Mesendoderm (in vitro differentiated cells): ENCODE results near the gene POLR1A.
A peak's percentile ranks its signal among the peaks of the same experiment; 100 is the strongest.

ENCODE experiments used
- DNase-seq: peaks from one replicate; pipeline ENCODE4 v3.0.0; 2013
- H2AK5ac ChIP-seq: 2 replicates; pipeline ENCODE4 v1.6.1; 2013; ENCODE audit warnings: low read length, inconsistent platforms
- H2BK120ac ChIP-seq: 2 replicates; pipeline ENCODE4 v1.6.1; 2013; ENCODE audit warnings: low read depth, mild to moderate bottlenecking, low read length, moderate library complexity, mixed read lengths
- H2BK15ac ChIP-seq: replicated peaks from 2 replicates; pipeline ENCODE4 v1.6.1; 2013; ENCODE audit warnings: low read depth, mild to moderate bottlenecking, moderate library complexity
- H2BK5ac ChIP-seq: 2 replicates; pipeline ENCODE4 v1.6.1; 2013; ENCODE audit warnings: low read length, inconsistent platforms
- H3K18ac ChIP-seq: 2 replicates; pipeline ENCODE4 v1.6.1; 2013; ENCODE audit warnings: mild to moderate bottlenecking, low read length, mixed read lengths
- H3K23ac ChIP-seq: one replicate; pipeline ENCODE4 v1.6.1; 2013; ENCODE audit warnings: low read length
- H3K27ac ChIP-seq: 2 replicates; pipeline ENCODE4 v1.5.1; 2013; ENCODE audit warnings: low read depth, mild to moderate bottlenecking, inconsistent platforms, low read length, moderate library complexity
- H3K27me3 ChIP-seq: 2 replicates; pipeline ENCODE4 v1.6.1; 2013; ENCODE audit warnings: low read length, control low read depth, mild to moderate bottlenecking, inconsistent platforms; ENCODE audit not compliant: insufficient read depth, poor library complexity
- H3K36me3 ChIP-seq: 2 replicates; pipeline ENCODE4 v1.6.1; 2013; ENCODE audit warnings: low read length, inconsistent platforms; ENCODE audit not compliant: control insufficient read depth, insufficient read depth
- H3K4ac ChIP-seq: one replicate; pipeline ENCODE4 v1.6.1; 2013; ENCODE audit warnings: low read depth, mild to moderate bottlenecking, low read length, moderate library complexity
- H3K4me1 ChIP-seq: 2 replicates; pipeline ENCODE4 v1.6.1; 2013; ENCODE audit warnings: low read depth, low read length, inconsistent platforms; ENCODE audit not compliant: control insufficient read depth
- H3K4me2 ChIP-seq: 2 replicates; pipeline ENCODE4 v1.6.1; 2013; ENCODE audit warnings: low read length
- H3K4me3 ChIP-seq: 2 replicates; pipeline ENCODE4 v1.5.1; 2013; ENCODE audit warnings: mild to moderate bottlenecking, low read length
- H3K56ac ChIP-seq: one replicate; pipeline ENCODE4 v1.6.1; 2013; ENCODE audit warnings: low read length
- H3K79me1 ChIP-seq: 2 replicates; pipeline ENCODE4 v1.6.1; 2013; ENCODE audit warnings: low read length, inconsistent platforms
- H3K79me2 ChIP-seq: 2 replicates; pipeline ENCODE4 v1.6.1; 2013; ENCODE audit warnings: mild to moderate bottlenecking, low read length; ENCODE audit not compliant: control insufficient read depth, insufficient read depth
- H3K9ac ChIP-seq: 2 replicates; pipeline ENCODE4 v1.6.1; 2013; ENCODE audit warnings: low read length, inconsistent platforms
- H4K5ac ChIP-seq: one replicate; pipeline ENCODE4 v1.6.1; 2013; ENCODE audit warnings: low read length
- H4K8ac ChIP-seq: one replicate; pipeline ENCODE4 v1.6.1; 2013; ENCODE audit warnings: low read depth, mild to moderate bottlenecking, control low read depth, low read length, moderate library complexity
- WGBS: extraction: QIAGEN DNeasy Blood & Tissue Kit; methylation state at CpG from one replicate; pipeline ENCODE4 v1.1.7; 2013; ENCODE audit warnings: low lambda C conversion rate, missing lambda C conversion rate; ENCODE audit not compliant: insufficient coverage; ENCODE audit errors: extremely low coverage; 5-methylcytosine and 5-hydroxymethylcytosine counted together

POLR1A gene

DNA sequence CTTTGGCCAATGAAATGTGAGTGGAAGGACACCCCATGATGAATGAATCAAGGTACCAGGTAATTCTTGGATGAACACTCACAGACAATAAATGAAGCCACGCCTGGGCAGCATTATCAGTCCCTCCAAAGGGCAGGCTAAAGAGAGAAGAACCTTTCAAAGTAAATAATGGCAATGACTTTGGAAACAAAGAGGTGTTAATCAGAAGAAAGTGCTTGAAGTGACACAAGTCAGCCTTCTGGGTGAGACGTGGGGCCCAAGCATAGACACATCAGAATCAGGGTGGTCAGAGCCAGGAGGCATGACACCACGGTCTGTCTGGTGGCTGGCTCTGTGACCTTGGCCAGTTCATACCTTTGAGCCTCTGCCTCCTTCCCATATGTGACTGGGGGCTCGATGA lies 103.3 kb downstream of the POLR1A start:
- Histone ChIP-seq H3K4me2 (no peak overlapping the region), H2BK120ac (no peak overlapping the region), H3K79me2 (no peaks in the 10 kb centered on the region), H4K5ac (no peak overlapping the region), H3K36me3 (no peaks in the 10 kb centered on the region), H2AK5ac (no peak overlapping the region), H3K4ac (no peak overlapping the region), H2BK15ac (no peak overlapping the region), H3K27ac (no peak overlapping the region), H4K8ac (no peak overlapping the region), H3K27me3 (no peaks in the 10 kb centered on the region), H2BK5ac (no peak overlapping the region), H3K56ac (no peak overlapping the region), H3K23ac (no peak overlapping the region), H3K18ac (no peak overlapping the region), H3K9ac (no peak overlapping the region), H3K4me3 (no peak overlapping the region), H3K4me1 (peaks cover 10% of the 10 kb centered on the region), H3K79me1 (no peaks in the 10 kb centered on the region)
- no peak for DNase-seq
- WGBS = no CpG with 5 or more reads among the region's 4 CpGs

DNA sequence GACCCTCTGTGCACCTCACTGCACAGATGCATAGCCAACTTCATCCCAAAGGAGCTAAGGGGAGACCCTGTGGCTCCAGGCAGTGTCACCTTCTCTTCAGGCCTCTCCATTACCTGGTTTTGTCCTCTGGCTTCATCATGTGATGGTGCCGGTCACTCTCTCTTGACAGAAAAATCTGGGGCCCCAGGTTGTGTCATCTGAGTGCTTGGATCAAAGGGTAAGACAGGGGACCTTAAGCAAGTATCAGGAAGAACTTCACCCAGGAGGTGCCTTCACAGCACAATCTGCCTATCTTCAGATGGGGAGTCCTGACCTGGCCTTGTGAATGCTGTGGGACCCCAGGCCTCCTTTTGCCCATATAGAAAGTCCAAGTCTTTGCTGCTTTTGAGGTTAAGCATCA lies 104.4 kb downstream of the POLR1A start:
- H3K56ac ChIP-seq = no peak overlapping the region
- H3K4me1 ChIP-seq = peaks cover 10% of the 10 kb centered on the region
- no CpG with 5 or more reads among the region's 1 CpG for WGBS
- no peak overlapping the region for H3K4ac ChIP-seq
- H2BK120ac ChIP-seq = no peak overlapping the region
- no peak overlapping the region for H4K8ac ChIP-seq
- no peak overlapping the region for H4K5ac ChIP-seq
- no peak overlapping the region for H3K4me2 ChIP-seq
- H3K23ac ChIP-seq = no peak overlapping the region
- H2AK5ac ChIP-seq = no peak overlapping the region
- no peaks in the 10 kb centered on the region for H3K79me1 ChIP-seq
- DNase-seq = no peak
- H3K27ac ChIP-seq = no peak overlapping the region
- H2BK5ac ChIP-seq = no peak overlapping the region
- H3K36me3 ChIP-seq = no peaks in the 10 kb centered on the region
- H3K18ac ChIP-seq = no peak overlapping the region
- no peak overlapping the region for H2BK15ac ChIP-seq
- no peaks in the 10 kb centered on the region for H3K27me3 ChIP-seq
- H3K4me3 ChIP-seq = no peak overlapping the region
- H3K79me2 ChIP-seq = no peaks in the 10 kb centered on the region
- no peak overlapping the region for H3K9ac ChIP-seq

- Histone ChIP-seq H3K4me2 (no peak overlapping the region), H3K27ac (no peak overlapping the region), H3K4ac (no peak overlapping the region), H2BK5ac (no peak overlapping the region), H3K27me3 (no peaks in the 10 kb centered on the region), H3K79me2 (no peaks in the 10 kb centered on the region), H3K4me1 (peaks cover 10% of the 10 kb centered on the region), H3K79me1 (no peaks in the 10 kb centered on the region), H4K5ac (no peak overlapping the region), H2BK120ac (no peak overlapping the region), H3K56ac (no peak overlapping the region), H3K18ac (no peak overlapping the region), H3K9ac (no peak overlapping the region), H3K23ac (no peak overlapping the region), H4K8ac (no peak overlapping the region), H2AK5ac (peak overlapping the region; percentile 7), H3K36me3 (no peaks in the 10 kb centered on the region), H3K4me3 (no peak overlapping the region), H2BK15ac (no peak overlapping the region)
- no peak for DNase-seq
- no CpG with 5 or more reads among the region's 2 CpGs for WGBS
These were observed 104.8 kb downstream of the POLR1A start for GRCh38 chr2:86000938-86001312.

- WGBS = no CpG with 5 or more reads among the region's 10 CpGs
- H3K27ac ChIP-seq = no peak overlapping the region
- no peaks in the 10 kb centered on the region for H3K27me3 ChIP-seq
- no peak for DNase-seq
- no peak overlapping the region for H3K4ac ChIP-seq
- no peak overlapping the region for H3K4me2 ChIP-seq
- H4K8ac ChIP-seq = no peak overlapping the region
- no peak overlapping the region for H3K4me3 ChIP-seq
- H2BK15ac ChIP-seq = no peak overlapping the region
- H3K4me1 ChIP-seq = peaks cover 10% of the 10 kb centered on the region
- H4K5ac ChIP-seq = no peak overlapping the region
- no peaks in the 10 kb centered on the region for H3K79me2 ChIP-seq
- no peak overlapping the region for H3K18ac ChIP-seq
- no peak overlapping the region for H3K23ac ChIP-seq
- peak overlapping the region; percentile 7 for H2AK5ac ChIP-seq
- H3K9ac ChIP-seq = no peak overlapping the region
- H3K79me1 ChIP-seq = no peaks in the 10 kb centered on the region
- H3K36me3 ChIP-seq = no peaks in the 10 kb centered on the region
- no peak overlapping the region for H2BK120ac ChIP-seq
- H3K56ac ChIP-seq = peak overlapping the region; percentile 3
- no peak overlapping the region for H2BK5ac ChIP-seq
These were observed 105.4 kb downstream of the POLR1A start for GRCh38 chr2:86000131-86000937.

DNA sequence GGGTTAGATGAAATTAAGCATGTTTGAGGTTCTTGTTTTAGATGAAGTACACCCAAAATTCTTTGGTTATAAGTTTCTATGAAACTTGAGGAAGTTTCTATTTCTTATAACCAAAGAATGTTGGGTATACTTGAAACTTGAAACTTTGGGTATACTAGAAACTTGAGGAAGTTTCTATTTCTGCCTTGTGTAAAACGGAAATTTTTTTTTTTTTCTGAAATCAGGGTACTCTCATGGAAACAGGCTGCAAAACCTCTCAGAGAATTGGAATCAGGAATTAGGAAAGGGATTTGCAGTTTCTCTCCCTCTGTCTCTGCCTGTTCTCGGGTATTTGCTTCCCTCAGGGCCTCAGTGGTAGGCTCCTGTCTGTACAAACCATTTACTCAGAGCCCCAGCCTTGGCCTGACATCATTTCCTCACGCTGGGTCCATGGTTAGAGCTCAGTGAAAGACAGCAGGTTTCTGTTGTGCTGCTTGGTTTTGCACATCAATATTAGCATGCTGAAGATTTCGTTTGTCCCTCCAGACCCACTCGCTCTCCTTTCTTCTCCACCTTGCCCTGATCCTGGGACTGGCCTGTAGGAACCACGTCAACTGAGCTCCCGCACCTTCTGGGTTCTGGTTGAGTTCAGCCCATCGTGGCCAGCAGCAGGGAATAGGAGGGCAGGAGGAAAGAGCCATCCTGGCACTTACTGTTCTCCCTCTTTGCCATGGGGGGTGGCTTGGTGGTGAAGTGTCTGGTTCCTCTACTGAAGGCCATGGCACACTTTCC lies 106.4 kb downstream of the POLR1A start:
- peak; percentile 51 for DNase-seq
- Histone ChIP-seq H3K36me3 (no peaks in the 10 kb centered on the region), H3K4me1 (peaks cover 10% of the 10 kb centered on the region), H3K79me1 (no peaks in the 10 kb centered on the region), H3K79me2 (no peaks in the 10 kb centered on the region), H3K23ac (no peak overlapping the region), H3K18ac (no peak overlapping the region), H3K4me3 (no peak overlapping the region), H4K5ac (no peak overlapping the region), H3K4ac (no peak overlapping the region), H3K4me2 (no peak overlapping the region), H3K9ac (no peak overlapping the region), H4K8ac (no peak overlapping the region), H2AK5ac (peak overlapping the region; percentile 20), H2BK15ac (no peak overlapping the region), H2BK120ac (no peak overlapping the region), H3K27ac (no peak overlapping the region), H3K27me3 (no peaks in the 10 kb centered on the region), H2BK5ac (no peak overlapping the region), H3K56ac (peak overlapping the region; percentile 65)
- WGBS = no CpG with 5 or more reads among the region's 8 CpGs
